ENCODE data around the gene SNRK.

- TF ChIP-seq CTCF (IDR thresholded peaks at IDR 0.05; ENCODE audit: low read depth, low read length) (no peak), EZH2phosphoT487 (IDR thresholded peaks at IDR 0.05; ENCODE audit: low read depth) (no peak)
Measured at GRCh38 chr3:43323541-43323940, 37.2 kb downstream of the SNRK start.

Measured in OCI-LY3 (cell line).